A549 (cell line): Measurements from ENCODE around the gene TDRD9. TPM values are rescaled to one million over a fixed set of nuclear protein-coding genes. Genes with fewer than 3 reads are reported as not detected.

Experiments used
- ATAC-seq, 2 experiments: fragments of 200-7000 bp in 1 of 2; fragments of >200 bp in 1 of 2; cut with Nextera tagmentation in 1 of 2; cut with Tn5 transposase in 1 of 2; 3 replicates each; pipeline versions ENCODE4 v1.8.0 to v1.9.1; 2018 to 2020; ENCODE audit warnings: mild to moderate bottlenecking in 1 of 2, moderate library complexity in 1 of 2
- CTCF ChIA-PET: fragments of 300-600 bp; sonication (Branson Sonifier 250); formaldehyde crosslinking; extraction: SDS; loops from one replicate; lab custom pipeline; 2021; ENCODE audit warnings: antibody characterized with exemption, inconsistent platforms; lab: Yijun Ruan, JAX
- POLR2A ChIA-PET: fragments of 350-600 bp; formaldehyde crosslinking; extraction: SDS; loops from one replicate; lab custom pipeline; 2021; ENCODE audit warnings: antibody characterized with exemption, inconsistent platforms; lab: Yijun Ruan, JAX
- DNase-seq, 2 experiments: peaks; one replicate each; pipeline versions ENCODE4 v3.0.0 to v3.0.0-alpha.2; 2011 to 2016; ENCODE audit warnings: low read depth in 1 of 2, low spot score in 1 of 2
- FAIRE-seq: peaks from 2 replicates; lab custom pipeline; 2011; peaks lifted over from hg19 to GRCh38; lab: Jason Lieb, UNC
- H3K27ac ChIP-seq, 2 experiments: fragments of >200 bp; sonication (Bioruptor Twin); formaldehyde crosslinking; 3 replicates each; pipeline ENCODE4 v1.5.1; 2016 to 2017
- H3K4me1 ChIP-seq: fragments of >200 bp; sonication (Bioruptor Twin); formaldehyde crosslinking; 3 replicates; pipeline ENCODE4 v1.6.1; 2016
- H3K4me2 ChIP-seq: fragments of >200 bp; sonication (Bioruptor Twin); formaldehyde crosslinking; 3 replicates; pipeline ENCODE4 v1.6.1; 2016
- H3K4me3 ChIP-seq: fragments of >200 bp; sonication (Bioruptor Twin); formaldehyde crosslinking; 3 replicates; pipeline ENCODE4 v1.5.1; 2016
- H3K9me3 ChIP-seq: fragments of >200 bp; sonication (Bioruptor Twin); formaldehyde crosslinking; 3 replicates; pipeline ENCODE4 v1.6.1; 2016
- BHLHE40 ChIP-seq: IDR thresholded peaks from 2 replicates; pipeline ENCODE4 v1.6.1; 2012; ENCODE audit warnings: low read depth, low read length, inconsistent platforms
- CBX2 ChIP-seq: fragments of 200-600 bp; sonication (generic); IDR thresholded peaks from 2 replicates; pipeline ENCODE4 v1.6.1; 2016; ENCODE audit warnings: low read depth, mild to moderate bottlenecking, borderline replicate concordance
- CEBPB ChIP-seq, 2 experiments: fragments of >200 bp in 1 of 2; sonication (Bioruptor Twin) in 1 of 2; formaldehyde crosslinking in 1 of 2; IDR thresholded peaks; 2 replicates each; pipeline ENCODE4 v1.6.1; 2012 to 2016
- CHD4 ChIP-seq: fragments of 200-600 bp; sonication (generic); IDR thresholded peaks from 2 replicates; pipeline ENCODE4 v1.6.1; 2016; ENCODE audit warnings: antibody characterized with exemption, mild to moderate bottlenecking, borderline replicate concordance
- EP300 ChIP-seq, 2 experiments: fragments of >200 bp; sonication (Bioruptor Twin); formaldehyde crosslinking; IDR thresholded peaks; 2 replicates in 1 of 2; 3 replicates in 1 of 2; pipeline ENCODE4 v1.6.1; 2016 to 2017
- FOSB ChIP-seq: fragments of 250-450 bp; sonication (Bioruptor Pico); IDR thresholded peaks from 2 replicates; pipeline ENCODE4 v1.5.0; 2020; ENCODE audit warnings: mild to moderate bottlenecking, moderate library complexity
- FOSL2 ChIP-seq, 2 experiments: fragments of 450-650 bp in 1 of 2; fragments of >200 bp in 1 of 2; sonication (Bioruptor Twin) in 1 of 2; formaldehyde crosslinking; IDR thresholded peaks; 2 replicates each; pipeline versions ENCODE4 v1.5.0 to v1.6.1; 2016 to 2020; ENCODE audit warnings: mild to moderate bottlenecking in 1 of 2, moderate library complexity in 1 of 2
- FOXS1 ChIP-seq: fragments of 250-450 bp; sonication (Bioruptor Pico); IDR thresholded peaks from 2 replicates; pipeline ENCODE4 v1.5.0; 2020; ENCODE audit warnings: mild to moderate bottlenecking, moderate library complexity
- HDAC2 ChIP-seq: fragments of 200-600 bp; sonication (generic); IDR thresholded peaks from 2 replicates; pipeline ENCODE4 v1.6.1; 2016
- HEYL ChIP-seq: fragments of 250-450 bp; sonication (Bioruptor Pico); IDR thresholded peaks from 2 replicates; pipeline ENCODE4 v1.8.0; 2021; ENCODE audit warnings: mild to moderate bottlenecking, moderate library complexity
- MAFK ChIP-seq: fragments of 450-650 bp; IDR thresholded peaks from 2 replicates; pipeline ENCODE4 v1.6.1; 2014; ENCODE audit not compliant: partially characterized antibody
- MAZ ChIP-seq: fragments of 150-350 bp; IDR thresholded peaks from 2 replicates; pipeline ENCODE4 v1.6.1; 2014; ENCODE audit warnings: antibody characterized with exemption, low read depth, low read length, borderline replicate concordance
- MYC ChIP-seq: IDR thresholded peaks from 2 replicates; pipeline ENCODE4 v1.6.1; 2012; ENCODE audit warnings: mild to moderate bottlenecking, inconsistent platforms, low read length, improper control_type of control experiment, borderline replicate concordance
- NPAS2 ChIP-seq: fragments of 250-450 bp; sonication (Bioruptor Pico); IDR thresholded peaks from 2 replicates; pipeline ENCODE4 v1.8.0; 2022; ENCODE audit warnings: mild to moderate bottlenecking, moderate library complexity, borderline replicate concordance
- NR3C1 ChIP-seq: fragments of >200 bp; sonication (Bioruptor Twin); formaldehyde crosslinking; IDR thresholded peaks from 3 replicates; pipeline ENCODE4 v1.6.1; 2017
- POLR2A ChIP-seq: IDR thresholded peaks from 2 replicates; pipeline ENCODE4 v1.6.1; 2012; ENCODE audit warnings: mild to moderate bottlenecking, low read length
- POLR2AphosphoS2 ChIP-seq: conservative IDR thresholded peaks from 2 replicates; pipeline ENCODE4 v1.6.1; 2012; ENCODE audit warnings: low read length, improper control_type of control experiment, inconsistent platforms
- RCOR1 ChIP-seq: fragments of 150-350 bp; IDR thresholded peaks from 2 replicates; pipeline ENCODE4 v1.6.1; 2014; ENCODE audit warnings: antibody characterized with exemption, low read length, low read depth
- RFX5 ChIP-seq: fragments of 450-650 bp; IDR thresholded peaks from 2 replicates; pipeline ENCODE4 v1.7.1; 2014; ENCODE audit warnings: antibody characterized with exemption, mild to moderate bottlenecking, moderate library complexity
- RNF2 ChIP-seq: fragments of 200-600 bp; sonication (generic); IDR thresholded peaks from 2 replicates; pipeline ENCODE4 v1.6.1; 2016; ENCODE audit warnings: low read depth, mild to moderate bottlenecking, antibody characterized with exemption, moderate library complexity, borderline replicate concordance
- SMC3 ChIP-seq: fragments of >200 bp; sonication (Bioruptor Twin); formaldehyde crosslinking; IDR thresholded peaks from 3 replicates; pipeline ENCODE4 v1.6.1; 2018; ENCODE audit warnings: inconsistent platforms
- ZSCAN20 ChIP-seq: fragments of 250-450 bp; sonication (Bioruptor Pico); IDR thresholded peaks from 2 replicates; pipeline ENCODE4 v1.8.0; 2022; ENCODE audit warnings: mild to moderate bottlenecking, moderate library complexity
- WGBS: methylation state at CpG from one replicate; pipeline ENCODE4 v1.1.6; 2017; ENCODE audit errors: missing lambda C conversion rate; 5-methylcytosine and 5-hydroxymethylcytosine counted together
- polyA plus RNA-seq, 4 experiments: library from polyadenylated mRNA; depleted of rRNA in 3 of 4; stranded (reverse); fragments of >200 nt; fragmentation: RNase III in 1 of 4; extraction: RNeasy Plus Mini Kit Qiagen cat#74134 plus additional on column Dnase treatment in 1 of 4; gene quantifications; 2 replicates in 3 of 4; 3 replicates in 1 of 4; pipeline ENCODE4 v1.2.3, GENCODE V29; 2011 to 2017
- TF ChIP-seq, protein P1 (sequence below): fragments of 250-450 bp; sonication (Bioruptor Pico); IDR thresholded peaks from 2 replicates; pipeline ENCODE4 v1.5.0; 2021; ENCODE audit warnings: mild to moderate bottlenecking, moderate library complexity, borderline replicate concordance
- TF ChIP-seq, protein P2 (sequence below): fragments of 150-350 bp; IDR thresholded peaks from 2 replicates; pipeline ENCODE4 v1.6.1; 2014; ENCODE audit warnings: low read depth, mild to moderate bottlenecking, low read length

Gene TDRD9
- polyA plus RNA-seq, 2 of the 4 experiments (the other 2 are of a cell fraction) = 0.04 TPM; not detected in 1

DNA sequence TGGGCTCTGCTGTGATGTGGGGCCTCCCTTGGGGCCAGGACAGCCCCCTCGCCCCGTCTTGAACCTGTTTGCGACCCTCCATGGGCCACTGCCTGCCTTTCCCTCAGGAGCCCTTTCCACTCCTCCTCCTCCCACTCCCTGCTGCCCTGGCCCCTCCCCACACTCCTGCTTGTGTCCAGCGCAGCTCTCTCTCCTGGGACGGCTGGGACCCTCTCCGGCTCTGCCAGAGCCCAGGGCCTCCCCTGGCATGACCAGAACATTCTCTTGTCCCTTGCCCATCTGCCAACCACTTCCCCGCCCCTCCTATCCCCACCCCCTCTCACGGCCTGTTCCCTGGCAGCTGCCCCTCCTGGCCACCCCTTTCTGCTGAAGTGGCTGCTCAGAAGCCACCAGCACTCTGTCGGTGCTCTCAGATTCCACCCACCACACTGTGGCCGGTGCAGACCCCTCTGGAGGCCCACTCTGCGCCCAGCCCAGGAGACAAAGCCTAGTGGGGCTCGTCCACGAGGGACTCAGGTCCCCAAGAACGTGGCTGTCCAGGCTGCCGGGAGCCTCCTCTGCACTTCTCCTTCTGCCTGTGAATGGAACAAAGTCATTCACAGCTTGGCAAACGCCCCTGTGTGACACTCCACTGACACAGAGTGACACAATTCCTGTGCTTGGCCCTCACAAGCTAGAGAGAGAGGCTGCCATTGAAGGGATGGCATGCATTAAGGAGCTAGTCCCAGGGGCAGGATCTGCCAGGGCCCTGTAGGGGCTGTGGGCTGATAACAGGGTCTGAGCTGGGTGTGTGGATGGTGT is 158.6 kb downstream of the TDRD9 start:
- TF ChIP-seq RNF2 (no peak), RCOR1 (no peak), HDAC2 (no peak), MAFK (no peak), BHLHE40 (no peak), HEYL (CRISPR knock-in tag) (no peak), POLR2AphosphoS2 (no peak)
- TF ChIP-seq, protein P1, sequence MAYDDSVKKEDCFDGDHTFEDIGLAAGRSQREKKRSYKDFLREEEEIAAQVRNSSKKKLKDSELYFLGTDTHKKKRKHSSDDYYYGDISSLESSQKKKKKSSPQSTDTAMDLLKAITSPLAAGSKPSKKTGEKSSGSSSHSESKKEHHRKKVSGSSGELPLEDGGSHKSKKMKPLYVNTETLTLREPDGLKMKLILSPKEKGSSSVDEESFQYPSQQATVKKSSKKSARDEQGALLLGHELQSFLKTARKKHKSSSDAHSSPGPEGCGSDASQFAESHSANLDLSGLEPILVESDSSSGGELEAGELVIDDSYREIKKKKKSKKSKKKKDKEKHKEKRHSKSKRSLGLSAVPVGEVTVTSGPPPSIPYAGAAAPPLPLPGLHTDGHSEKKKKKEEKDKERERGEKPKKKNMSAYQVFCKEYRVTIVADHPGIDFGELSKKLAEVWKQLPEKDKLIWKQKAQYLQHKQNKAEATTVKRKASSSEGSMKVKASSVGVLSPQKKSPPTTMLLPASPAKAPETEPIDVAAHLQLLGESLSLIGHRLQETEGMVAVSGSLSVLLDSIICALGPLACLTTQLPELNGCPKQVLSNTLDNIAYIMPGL (CRISPR knock-in tag) = no peak
- TF ChIP-seq, all 56 proteins: peak for 0
- no peaks in the 10 kb centered on the region for H3K9me3 ChIP-seq
- DNase-seq (no peak), ATAC-seq (peak in 1 of 2 experiments; percentile 7; a peak in 2 of 6 replicates), FAIRE-seq (no peak)
- CTCF ChIA-PET = interaction anchor here (1.7 to 4.7 kb wide), 4 partner anchors 9 to 477 kb away, joined by 5 to 41 read pairs (median 10); no protein-coding TSS in a partner anchor
- no peak overlapping the region for H3K4me2 ChIP-seq
- POLR2A ChIA-PET = no interaction called here
- 70% methylated on average over 9 of the region's 16 CpGs for WGBS
- H3K4me3 ChIP-seq = no peak overlapping the region
- H3K4me1 ChIP-seq = no peaks in the 10 kb centered on the region; the same call in 2 of the 3 replicates
- no peak overlapping the region for H3K27ac ChIP-seq

DNA sequence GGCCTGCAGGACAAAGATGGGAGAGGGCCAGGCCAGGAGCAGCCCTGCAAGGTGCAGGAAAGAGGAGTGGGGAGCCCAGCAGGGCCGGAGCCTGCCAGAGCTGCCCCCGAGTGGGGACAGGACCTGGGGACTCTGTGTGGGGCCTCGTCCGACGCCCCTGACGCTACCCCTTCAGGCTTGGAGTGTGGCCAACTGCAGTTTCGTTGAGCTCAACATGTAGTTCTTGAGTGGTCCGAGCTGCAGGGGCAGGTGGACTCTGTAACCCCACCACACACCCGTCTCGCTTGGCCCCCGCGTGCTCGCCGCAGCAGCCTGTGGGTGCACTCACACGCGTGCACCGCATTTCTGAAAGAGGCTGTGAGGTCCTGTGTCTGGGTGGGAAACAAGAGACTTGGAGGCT is 159.2 kb downstream of the TDRD9 start:
- 94% methylated on average over 13 of the region's 17 CpGs for WGBS
- ChIA-PET POLR2A (no interaction called here), CTCF (interaction anchor here (1.7 to 4.7 kb wide), 4 partner anchors 9 to 477 kb away, joined by 5 to 41 read pairs (median 10); no protein-coding TSS in a partner anchor)
- H3K4me1 ChIP-seq = no peaks in the 10 kb centered on the region; the same call in 2 of the 3 replicates
- H3K4me3 ChIP-seq = no peak overlapping the region
- H3K27ac ChIP-seq = no peak overlapping the region
- FAIRE-seq (no peak), ATAC-seq (no peak), DNase-seq (no peak)
- TF ChIP-seq FOSB (CRISPR knock-in tag) (no peak), RFX5 (no peak), NPAS2 (CRISPR knock-in tag) (no peak), MAZ (no peak), POLR2A (no peak), FOSL2 (IDR thresholded peaks at IDR 0.05) (no peak), FOSL2 (CRISPR knock-in tag; IDR thresholded peaks at IDR 0.05) (no peak), NR3C1 (no peak), FOXS1 (CRISPR knock-in tag) (no peak), CHD4 (no peak), MYC (no peak)
- no peak overlapping the region for H3K4me2 ChIP-seq
- H3K9me3 ChIP-seq = no peaks in the 10 kb centered on the region

DNA sequence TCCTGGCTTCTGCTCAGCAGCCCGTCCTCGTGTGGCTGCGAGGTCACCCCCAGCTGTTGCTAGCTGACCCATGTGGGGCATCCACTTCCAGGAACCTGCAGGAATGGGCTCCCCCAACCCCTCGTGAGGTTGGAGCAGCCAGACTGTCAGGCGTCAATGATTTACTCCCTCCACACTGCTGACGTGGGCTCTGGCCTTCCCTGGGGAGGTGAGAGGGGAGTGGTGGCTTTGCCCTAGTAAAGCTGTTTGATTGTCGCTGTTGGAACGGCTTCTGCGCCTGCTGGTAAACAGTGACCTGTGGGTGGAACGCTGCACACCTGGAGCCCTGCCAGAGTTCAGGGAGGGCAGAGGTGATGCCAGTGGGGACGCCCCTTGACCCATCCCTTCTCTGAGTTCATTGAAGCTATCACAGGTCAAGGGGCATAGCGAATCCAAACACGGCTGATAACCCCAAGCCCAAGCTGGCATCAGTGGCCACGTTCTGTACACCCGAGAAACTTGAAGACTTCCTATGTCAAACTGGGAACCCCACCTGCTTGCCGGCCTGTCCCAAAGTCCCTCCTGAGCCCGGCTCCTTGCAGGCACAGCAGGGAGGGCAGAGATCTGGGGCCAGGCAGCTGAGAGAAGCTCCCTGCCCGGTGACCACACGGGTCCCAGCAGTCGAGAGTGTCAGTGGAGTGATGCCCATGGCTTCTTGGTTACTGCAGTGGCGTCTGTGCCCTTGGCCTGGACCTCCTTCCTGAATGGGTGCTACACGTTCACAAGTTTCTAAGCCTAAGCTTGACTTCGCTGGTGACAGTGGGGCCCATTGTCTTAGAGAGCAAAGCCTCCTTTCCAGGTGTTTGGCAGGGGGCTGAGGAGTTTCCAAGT is 160.0 kb downstream of the TDRD9 start:
- Histone ChIP-seq H3K9me3 (no peaks in the 10 kb centered on the region), H3K4me1 (no peaks in the 10 kb centered on the region; the same call in 2 of the 3 replicates), H3K4me3 (no peak overlapping the region), H3K4me2 (no peak overlapping the region), H3K27ac (no peak overlapping the region)
- TF ChIP-seq SMC3 = no peak
- TF ChIP-seq EP300 (IDR thresholded peaks at IDR 0.05) = no peak
- no peak for TF ChIP-seq HDAC2
- TF ChIP-seq, protein P2, sequence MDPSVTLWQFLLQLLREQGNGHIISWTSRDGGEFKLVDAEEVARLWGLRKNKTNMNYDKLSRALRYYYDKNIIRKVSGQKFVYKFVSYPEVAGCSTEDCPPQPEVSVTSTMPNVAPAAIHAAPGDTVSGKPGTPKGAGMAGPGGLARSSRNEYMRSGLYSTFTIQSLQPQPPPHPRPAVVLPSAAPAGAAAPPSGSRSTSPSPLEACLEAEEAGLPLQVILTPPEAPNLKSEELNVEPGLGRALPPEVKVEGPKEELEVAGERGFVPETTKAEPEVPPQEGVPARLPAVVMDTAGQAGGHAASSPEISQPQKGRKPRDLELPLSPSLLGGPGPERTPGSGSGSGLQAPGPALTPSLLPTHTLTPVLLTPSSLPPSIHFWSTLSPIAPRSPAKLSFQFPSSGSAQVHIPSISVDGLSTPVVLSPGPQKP = no peak
- TF ChIP-seq CEBPB (IDR thresholded peaks at IDR 0.05) = no peak
- TF ChIP-seq FOSL2 (IDR thresholded peaks at IDR 0.05) = no peak
- no peak for TF ChIP-seq FOSL2 (CRISPR knock-in tag; IDR thresholded peaks at IDR 0.05)
- no peak for TF ChIP-seq ZSCAN20 (CRISPR knock-in tag)
- no peak for TF ChIP-seq CBX2
- WGBS = 67% methylated on average over 14 of the region's 23 CpGs
- no peak for FAIRE-seq
- no peak for ATAC-seq
- POLR2A ChIA-PET = interaction anchor here (0.6 kb wide), 1 partner anchor 533 kb away, joined by 3 read pairs; no protein-coding TSS in a partner anchor
- DNase-seq = no peak
- CTCF ChIA-PET = interaction anchor here (0.6 to 4.7 kb wide), 8 partner anchors 8 to 552 kb away, joined by 3 to 41 read pairs (median 4); no protein-coding TSS in a partner anchor
